HG03139 (cell line): ENCODE data around the gene ACR.

Source experiments
- ATAC-seq: cut with Tn5 transposase; IDR thresholded peaks from one replicate; pipeline ENCODE4 v1.9.1; 2021; ENCODE audit not compliant: unreplicated experiment

The ACR gene

DNA sequence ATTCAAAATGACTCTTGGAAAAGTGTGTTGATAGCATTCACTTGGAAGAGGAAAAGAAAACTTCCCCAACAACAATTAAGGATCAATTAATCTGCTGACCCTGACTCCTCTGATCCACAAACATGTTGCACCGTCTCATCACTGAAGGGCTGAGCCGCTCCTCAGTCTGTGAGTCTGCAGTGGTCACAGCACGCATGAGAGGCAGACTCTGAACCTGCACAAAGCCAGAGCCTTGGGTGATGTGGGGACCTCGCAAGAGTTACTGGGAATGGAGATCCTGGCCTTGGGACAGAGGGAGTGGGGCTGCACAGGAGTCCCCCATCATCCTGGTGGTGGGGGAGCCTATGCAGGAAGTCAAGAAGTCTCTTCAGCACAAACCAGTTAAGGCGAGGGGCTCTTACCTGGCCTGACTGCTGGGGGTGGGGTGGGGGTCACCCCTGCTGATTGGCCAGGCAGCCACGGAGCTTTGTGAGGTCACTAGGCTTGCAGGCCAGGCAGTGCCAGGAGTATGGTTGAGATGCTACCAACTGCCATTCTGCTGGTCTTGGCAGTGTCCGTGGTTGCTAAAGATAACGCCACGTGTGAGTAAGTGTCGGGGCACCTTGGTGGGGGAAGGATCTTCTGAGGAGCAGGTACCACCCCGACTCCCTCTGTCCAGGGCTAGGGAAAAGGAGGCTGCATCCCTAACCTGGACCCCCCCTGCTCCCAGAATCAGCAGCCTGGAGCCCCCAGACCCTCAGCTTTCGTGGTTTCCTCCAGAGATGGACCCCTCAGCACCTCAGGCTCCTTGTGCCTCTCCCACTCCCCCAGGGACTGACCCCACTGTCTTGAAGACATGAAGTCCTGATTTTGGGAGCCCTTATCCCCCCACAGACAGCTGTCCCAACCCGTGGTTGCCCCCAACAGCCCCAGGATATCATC, at the start of gene ACR:
TSS of gene ACR (plus strand) at position 477 of the 921 bp plus-strand sequence. CDS start at position 509, 32 bp downstream.
- no peak for ATAC-seq

DNA sequence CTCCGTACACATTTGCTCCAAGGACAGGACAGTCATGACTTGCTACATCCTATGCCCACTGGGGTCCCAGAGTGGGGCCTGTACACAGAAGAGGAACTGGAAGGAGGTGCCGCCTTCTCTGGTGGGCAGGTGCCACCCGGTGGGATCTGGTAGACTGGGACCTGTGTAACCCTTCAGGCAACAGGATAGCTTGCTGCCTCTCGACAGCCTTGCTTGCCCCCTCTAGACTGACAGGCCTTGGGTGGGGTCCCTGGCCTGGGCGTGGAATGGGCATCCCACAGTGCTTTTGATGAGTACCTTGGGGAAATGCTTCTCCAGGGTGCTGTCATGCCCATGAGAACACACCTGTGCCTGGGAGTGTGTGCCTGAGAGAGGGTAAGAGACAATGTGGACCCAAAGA, 49.6 kb upstream of the ACR start:
- ATAC-seq, result no peak

DNA sequence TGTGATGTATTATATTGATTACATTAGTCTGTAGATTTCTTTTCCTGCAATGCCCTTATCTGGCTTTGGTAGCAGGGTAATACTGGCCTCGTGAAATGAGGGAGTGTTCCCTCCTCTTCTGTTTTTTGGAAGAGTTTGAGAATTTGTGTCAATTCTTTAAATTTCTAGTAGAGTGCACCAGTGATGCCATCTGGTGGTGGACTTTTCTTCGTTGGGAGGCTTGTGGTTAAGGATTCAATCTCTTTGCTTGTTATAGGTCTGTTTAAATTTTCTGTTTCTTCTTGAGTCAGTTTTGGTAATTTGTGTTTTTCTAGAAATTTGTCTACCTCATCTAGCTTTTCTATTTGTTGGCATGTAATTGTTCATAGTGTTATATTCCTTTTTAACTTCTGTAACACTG, 46.5 kb upstream of the ACR start:
- no peak for ATAC-seq

DNA sequence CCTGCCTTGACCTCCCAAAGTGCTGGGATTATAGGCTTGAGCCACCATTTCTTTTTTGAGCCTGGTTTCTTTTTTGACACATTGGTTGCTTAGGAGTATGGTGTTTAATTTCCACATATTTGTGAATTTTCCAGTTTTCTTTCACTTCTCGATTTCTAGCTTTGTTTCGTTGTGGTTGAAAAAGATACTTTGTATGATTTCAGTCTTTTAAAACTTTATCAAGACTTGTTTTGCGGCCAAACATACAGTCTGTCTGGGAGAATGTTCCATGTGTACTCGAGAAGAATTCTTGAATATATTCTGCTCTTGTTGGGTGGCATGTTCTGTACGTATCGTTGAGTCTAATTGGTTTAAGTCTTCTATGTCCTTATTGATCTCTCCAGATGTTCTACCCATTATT, 44.5 kb upstream of the ACR start:
- ATAC-seq, result no peak

DNA sequence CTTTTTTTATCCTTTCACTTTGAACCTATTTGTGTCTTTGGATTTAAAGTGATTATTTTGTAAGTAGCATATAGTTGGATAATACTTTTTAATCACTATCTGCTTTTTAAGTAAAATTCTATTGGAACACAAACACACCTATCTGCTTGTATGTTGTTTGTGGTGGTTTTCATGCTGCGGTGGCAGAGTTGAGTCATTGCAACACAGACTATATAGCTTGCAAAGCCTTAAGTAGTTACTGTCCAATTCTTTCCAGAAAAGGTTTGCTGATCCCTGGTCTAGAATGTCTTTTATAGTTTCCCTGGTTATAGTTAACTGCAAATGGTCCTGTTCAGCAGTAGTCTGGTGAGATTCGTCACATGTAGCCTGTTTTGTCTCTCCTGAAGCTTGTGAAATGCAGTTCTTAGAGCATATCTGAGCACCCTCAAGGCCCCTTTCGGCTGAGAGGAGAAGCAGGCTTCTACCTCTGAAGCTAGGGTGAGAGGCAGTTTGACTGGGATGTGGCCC, 43.9 kb upstream of the ACR start:
- no peak for ATAC-seq

DNA sequence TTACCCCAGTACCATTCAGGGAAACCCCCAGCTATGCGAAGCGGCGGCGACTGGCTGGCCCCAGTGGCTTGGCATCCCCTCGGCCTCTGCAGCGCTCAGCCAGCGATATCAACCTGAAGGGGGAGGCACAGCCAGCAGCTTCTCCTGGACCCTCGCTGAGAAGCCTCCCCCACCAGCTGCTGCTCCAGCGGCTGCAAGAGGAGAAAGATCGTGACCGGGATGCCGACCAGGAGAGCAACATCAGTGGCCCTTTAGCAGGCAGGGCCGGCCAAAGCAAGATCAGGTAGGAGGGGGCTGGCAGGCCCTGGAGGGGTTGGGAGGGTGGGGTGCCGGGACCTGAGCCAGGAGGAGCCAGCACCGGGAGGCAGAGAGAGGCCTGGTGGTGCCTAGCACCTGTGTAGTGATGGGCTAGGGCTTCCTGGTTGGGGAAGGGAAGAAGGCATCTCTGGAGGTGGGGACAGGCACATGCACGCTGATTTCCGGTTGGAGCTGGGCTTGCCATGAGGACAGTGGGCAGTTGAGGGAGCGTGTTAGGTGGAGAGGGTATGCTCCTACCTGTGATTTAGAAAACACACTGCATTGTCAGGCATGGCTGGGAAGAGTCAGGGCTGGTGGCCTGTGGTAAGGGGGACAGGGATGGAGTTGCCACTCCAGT, 43.1 kb upstream of the ACR start:
- ATAC-seq, result no peak

DNA sequence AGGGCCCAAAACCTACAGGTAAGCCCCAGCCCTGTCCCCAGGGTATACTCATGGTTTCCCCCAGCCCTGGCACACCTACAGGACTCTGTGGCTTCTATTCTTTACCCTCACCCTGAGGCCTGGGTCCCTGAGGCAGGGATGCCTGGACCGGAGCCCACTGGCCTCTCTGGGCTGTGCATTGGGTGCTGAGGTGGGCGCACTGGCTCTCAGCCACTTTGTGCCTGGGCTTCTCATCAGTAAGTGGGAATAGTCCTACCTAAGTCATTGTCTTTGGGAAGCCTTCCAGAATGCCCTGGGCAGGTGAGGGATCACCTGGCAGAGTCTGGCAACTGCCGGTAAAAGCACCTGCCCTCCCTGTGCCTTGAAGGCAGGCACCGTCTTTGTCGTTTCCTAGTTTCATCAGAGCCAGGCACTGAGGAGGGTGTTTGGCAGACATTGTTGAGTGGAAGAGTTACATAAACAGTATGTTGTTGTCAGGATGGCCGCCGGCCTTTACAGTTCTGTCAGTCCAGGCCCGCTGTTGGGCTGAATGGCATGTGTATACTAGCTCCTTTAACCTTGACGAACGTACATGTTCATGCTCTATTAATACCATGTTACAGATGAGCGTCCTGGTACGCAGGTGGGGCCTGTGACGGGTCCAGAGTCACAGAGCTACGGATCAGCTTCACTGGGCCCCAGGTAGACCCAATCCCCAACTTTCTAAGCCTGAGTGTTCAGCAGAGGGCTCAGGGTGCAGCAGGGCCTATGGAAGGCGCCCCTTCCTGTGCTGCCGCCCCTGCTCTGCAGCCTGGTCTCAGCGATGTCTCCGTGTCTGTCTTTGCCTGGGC, 42.4 kb upstream of the ACR start:
- no peak for ATAC-seq

DNA sequence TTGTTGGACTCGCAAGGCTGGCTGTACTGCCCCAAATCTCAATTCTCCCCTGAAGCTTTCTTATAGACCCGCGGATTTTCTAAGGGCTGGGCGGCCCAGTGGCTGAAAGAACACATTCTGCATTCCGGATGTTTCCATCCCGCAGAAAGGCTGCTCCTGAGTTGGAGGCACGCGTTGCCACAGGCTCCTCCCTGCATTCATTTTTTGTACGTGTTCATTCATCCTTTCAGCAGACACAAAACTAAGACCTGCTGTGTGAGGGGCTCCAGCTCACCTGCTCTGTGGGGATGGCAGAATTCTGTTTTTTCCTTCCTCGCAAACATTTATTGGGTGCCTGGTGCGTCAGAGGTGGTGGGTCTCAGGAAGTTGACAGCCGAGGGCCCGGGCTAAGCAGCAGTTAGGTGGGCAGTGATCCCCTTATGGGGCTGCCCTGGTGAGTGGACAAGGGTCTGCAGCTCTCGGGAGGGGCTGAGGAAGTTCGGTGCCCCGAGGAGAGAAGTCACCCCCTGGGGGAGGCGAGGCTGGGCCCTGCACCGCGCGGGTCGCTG, 41.7 kb upstream of the ACR start:
- ATAC-seq, result no peak

DNA sequence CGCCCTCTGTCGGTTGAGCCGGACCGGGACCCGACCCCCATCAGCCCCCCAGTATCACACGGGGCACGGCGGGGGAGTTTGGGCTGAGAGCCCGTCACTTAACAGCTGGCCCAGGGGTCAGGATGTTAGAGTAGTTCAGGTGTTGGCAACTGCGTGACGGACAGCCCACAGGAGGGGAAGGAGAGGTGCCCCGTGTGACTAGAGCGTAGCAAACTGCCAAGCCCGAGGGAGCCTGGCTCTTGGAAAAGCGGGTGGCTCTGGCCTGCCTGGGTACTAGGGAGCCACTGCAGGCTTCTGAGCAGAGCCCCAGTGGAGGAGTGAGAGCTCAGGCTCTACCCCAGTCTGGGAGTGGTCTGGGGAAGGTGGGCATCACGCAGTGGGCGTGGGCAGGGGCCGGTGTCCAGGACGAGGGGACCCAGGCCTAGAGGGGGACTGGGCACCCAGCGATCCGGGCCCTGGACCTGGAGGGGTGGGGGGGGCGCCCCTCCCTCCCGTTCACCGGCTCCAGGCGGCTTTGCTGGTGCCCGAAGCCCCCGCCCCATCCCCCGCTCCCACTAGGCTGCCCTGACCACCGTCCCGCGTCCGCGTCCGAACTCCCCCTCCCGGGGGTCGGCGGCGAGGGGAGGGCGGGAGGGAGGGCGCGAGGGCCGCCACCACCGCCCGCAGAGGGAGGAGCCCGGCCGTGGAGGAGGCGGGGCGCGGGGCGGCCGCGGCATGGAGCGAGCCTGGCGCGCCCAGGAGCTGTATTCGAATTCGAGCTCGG, 41.0 kb upstream of the ACR start:
- ATAC-seq, result no peak

DNA sequence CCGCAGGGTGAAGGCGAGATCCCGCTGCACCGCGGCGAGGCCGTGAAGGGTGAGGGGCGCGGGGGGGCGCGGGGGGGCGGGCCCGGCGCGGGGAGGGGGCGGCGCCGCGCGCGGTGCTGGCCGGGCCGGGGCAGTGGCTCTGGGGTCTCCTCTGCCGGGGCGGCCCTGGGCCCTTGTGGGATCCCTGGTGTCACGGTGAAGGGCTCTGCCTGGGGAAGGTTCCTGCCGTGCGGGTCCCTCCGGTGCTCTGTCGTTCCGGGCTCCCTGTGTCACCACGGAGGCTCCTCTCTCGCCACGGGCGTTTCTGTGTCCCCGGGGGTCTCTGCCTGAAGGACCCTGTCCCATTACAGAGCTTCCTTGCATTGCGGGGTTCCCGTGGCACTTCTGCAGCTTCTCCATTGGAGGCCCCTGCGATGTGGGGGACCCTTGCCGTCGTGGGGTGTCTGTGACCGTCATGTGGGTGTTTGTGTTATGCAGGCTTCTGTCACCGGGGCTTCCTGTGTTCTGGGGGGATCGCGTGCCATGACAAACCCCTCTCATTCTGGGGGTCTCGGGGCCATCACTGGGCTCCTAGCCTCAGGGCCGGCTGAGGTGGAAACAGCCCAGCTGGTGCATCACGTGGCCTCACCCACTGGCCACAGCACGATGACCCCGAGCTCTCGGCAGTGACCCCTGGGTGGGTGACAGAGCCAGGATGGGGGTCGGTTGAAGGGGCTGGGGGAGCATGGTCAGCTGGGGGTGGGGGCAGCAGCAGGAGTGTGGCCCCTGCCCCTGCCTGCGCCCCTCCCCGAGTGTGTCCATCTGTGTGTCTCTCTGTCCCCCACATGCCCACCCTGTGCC, 40.1 kb upstream of the ACR start:
- ATAC-seq, result no peak

DNA sequence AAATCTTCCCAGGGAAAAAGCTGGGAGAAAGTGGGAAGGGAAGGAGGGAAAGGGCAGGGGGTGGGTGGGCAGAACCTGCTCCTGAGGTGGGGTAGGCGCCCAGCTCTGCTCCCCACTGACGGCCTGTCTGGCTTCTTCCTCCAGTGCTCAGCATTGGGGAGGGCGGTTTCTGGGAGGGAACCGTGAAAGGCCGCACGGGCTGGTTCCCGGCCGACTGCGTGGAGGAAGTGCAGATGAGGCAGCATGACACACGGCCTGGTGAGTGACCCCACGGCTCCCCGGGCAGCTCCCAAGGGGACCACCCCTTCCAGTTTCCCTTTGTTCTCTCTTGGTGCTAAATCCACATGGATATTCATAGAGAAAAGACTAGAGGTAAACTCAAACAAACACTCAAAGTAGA, 39.5 kb upstream of the ACR start:
- no peak for ATAC-seq

DNA sequence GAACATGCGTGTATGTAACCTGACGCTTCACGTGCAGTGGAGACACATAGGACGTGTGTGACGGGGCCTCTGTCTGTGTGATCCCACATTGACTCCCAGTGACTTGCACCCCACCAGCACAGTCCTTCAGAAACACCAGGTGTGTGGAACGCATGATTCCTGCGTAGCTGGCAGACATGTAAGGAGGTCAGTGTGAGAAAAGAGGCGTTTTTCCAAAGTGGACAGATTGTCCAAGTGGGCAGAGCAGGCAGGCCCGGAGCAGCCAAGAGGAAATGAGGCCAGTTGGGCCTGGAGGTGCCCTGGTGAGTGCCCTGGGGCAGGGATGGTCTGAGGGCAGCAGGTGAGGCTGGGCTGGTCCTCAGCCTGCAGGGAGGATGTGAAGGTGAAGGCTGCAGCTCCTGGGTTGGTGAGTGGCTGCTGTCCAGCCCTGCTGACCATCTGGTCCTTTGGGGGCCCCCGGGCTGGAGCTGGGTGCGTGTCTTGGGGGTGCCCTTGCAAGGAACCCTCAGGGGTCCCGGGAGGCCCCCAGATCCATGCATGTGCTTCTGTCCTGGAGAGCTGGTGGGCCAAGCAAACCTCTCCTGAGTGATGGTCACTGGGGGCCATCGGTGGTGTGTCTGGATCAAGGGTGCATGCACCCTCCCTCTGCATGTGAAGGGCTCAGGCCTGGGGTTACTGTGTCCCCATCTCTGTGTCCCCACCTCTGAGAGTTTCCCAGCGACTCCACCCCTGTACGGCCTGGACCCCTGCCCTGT, 38.8 kb upstream of the ACR start:
- ATAC-seq, result no peak

DNA sequence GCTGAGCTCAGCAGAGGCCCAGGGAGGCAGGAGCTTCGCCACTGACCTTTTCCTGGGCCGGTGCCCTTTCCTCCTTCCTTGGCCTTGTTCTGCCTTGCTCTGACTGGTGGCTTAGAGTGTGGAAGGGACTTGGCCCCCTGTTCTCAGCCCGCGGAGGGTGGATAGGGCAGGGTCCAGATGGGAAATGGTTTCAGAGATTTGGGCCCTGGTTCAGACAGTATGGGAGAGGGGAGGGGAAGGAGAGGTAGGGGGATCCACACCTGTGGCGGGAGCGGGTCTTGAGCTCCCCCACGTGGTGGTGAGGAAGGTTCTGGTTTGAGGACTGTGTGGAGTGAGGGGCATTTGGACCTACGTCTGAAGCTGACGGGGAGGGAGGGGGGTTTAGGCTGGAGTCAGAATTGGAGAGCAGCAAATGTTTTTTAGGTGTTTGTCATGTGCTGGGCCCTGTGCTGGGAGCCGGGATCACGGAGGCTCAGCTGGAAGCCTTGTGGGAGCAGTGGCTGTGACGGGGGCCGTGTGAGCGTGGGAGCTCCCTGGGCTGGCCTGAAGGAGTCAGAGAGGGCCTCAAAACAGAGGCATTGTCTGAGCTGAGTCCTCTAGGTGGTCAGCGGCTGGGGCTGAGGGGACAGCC, 38.1 kb upstream of the ACR start:
- no peak for ATAC-seq

DNA sequence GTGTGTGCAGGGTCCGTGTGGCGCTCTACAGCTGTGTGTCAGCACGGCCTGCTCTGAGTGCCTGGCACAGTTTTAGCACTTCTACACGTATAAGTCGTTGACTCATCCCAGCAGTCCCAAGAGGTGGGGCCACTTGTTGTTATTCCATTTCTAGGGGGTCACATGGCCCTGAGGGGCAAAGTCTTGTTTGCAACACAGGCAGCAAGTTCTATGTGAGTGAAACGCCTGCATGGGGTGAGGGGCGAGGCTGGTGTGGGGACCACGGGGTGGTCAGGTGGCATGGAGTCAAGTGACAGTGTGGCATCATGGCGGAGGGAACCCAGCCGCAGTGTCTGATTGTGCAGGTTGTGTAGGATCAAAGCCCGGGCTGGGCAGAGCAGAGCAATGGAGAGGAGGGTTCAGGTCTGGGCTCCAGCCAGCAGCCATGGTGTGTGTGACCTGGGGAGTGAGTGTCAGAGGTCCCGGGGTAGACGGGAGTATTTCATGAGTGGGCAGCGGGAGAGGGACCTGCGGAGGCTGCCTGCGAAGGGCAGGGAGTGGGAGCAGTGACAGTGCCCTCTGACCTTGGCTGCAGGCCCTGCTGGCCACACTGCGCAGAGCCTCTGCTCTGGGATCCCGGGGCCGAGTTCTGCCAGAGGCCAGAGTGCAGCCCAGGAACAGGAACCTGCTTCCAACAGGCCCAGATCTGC, 37.5 kb upstream of the ACR start:
- no peak for ATAC-seq

DNA sequence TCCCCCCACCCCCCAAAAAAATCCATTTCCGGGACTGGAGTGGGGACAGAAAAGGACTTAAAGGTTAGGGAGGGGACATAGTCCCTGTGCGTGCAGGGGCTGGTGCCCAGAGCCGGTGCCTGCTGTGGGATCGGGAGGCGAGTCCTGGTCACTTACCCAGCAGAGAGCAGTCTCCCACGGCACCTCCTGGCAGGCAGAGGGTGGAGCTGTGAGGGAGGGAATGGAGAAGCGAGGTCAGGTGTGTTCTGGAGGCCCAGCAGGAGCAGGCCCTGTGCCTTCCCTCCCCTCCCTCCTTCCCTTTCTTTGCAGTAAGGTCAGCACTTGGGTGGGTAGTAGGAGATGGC, 37.0 kb upstream of the ACR start:
- no peak for ATAC-seq

DNA sequence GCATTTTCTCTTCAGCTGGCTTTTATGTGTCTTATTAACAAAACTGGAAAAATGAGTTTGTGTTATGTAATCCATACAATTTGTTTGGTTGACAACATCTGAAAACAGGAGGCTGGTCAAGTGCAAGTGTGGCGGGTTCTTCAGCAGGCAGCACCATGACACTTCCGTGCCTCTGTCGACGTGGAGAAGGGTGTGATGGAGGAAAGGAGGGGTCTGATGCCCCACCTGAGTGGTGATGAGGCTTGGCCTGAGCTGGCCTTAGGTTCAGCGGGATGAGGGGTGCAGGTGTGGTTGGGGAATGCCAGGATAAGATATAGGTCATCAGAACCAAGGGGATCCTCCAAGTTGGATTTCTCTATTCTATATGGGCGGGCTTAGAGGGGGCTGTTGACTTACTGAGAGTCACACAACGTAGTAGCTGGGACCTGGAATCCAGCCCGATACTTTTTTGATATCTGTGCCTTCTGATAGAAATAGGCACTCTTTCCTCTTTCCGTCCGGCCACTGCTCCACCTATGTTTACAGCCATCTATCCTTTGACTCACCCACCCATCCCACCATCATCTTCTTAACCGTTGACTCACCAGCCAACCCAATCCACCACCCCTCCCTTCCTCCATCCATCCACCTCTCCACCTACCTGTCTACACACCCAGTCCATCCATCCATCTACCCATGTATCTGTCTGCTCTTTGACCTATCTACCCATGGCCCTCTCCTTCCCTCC, 36.4 kb upstream of the ACR start:
- ATAC-seq, result no peak

DNA sequence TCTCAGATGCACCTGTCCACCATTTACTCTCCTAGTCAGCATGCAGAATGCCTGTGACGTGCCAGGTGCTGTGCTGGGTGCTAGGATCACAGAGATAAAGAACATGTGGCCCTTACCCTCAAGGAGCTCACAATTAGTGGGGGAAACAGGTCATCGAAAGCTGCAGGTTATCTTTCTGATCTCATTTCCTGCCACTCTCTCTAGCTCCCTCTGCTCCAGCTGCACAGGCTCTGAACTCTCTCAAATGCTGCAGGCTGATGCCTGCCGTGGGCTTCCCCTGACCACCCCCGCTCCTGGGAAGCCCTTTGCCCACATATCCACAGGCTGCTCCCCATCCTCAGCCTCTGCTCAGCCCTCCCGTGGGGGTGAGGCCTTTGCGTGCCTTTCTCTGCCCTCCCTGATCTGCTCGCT, 35.7 kb upstream of the ACR start:
- ATAC-seq, result no peak
